ENCODE results near the gene TRIP10. TPM values are rescaled to one million over a fixed set of nuclear protein-coding genes. Genes with fewer than 3 reads are reported as not detected.

Gene TRIP10
- 136 and 162 TPM in 2 replicates for total RNA-seq

GRCh38 chr19:6739390-6739882 lies at the start of gene TRIP10:
TRIP10 (plus strand) TSS chr19:6739680; CDS start chr19:6739762, 82 bp downstream.

GRCh38 chr19:6720369-6721137 lies 18.9 kb upstream of the TRIP10 start, which contains the start of gene C3:
C3 (minus strand) TSS chr19:6720650; CDS start chr19:6720589, 61 bp downstream.

GRCh38 chr19:6737284-6737872 lies 2.1 kb upstream of the TRIP10 start, which contains the start of gene GPR108:
GPR108 (minus strand) TSS chr19:6737580; CDS start chr19:6737576, 4 bp downstream.

GRCh38 chr19:6767357-6768235 lies 28.1 kb downstream of the TRIP10 start, which contains the start of gene SH2D3A:
SH2D3A (minus strand) TSS chr19:6767435; CDS start chr19:6763748, 3,687 bp downstream.

GRCh38 chr19:6772028-6772865 lies 32.8 kb downstream of the TRIP10 start, which contains the start of gene VAV1:
VAV1 (plus strand) TSS chr19:6772708; CDS start chr19:6772808, 100 bp downstream.

Other genes with a start within 250 kb of the TRIP10 start
- gene TUBB4A, start 237.4 kb upstream of the TRIP10 start, total RNA-seq = not detected in 2 replicates
- not detected in 2 replicates for gene TNFSF9, start 208.7 kb upstream of the TRIP10 start, total RNA-seq
- gene CD70, start 148.5 kb upstream of the TRIP10 start, total RNA-seq = not detected in 2 replicates
- not detected in 2 replicates for gene TNFSF14, start 69.5 kb upstream of the TRIP10 start, total RNA-seq
- 0.33 TPM in 1 of 2 replicates, not detected in the other for gene C3, start 19.0 kb upstream of the TRIP10 start, total RNA-seq
- gene GPR108, start 2.1 kb upstream of the TRIP10 start, total RNA-seq = 47.0 and 53.4 TPM in 2 replicates
- gene SH2D3A, start 27.8 kb downstream of the TRIP10 start, total RNA-seq = 50.3 and 105 TPM in 2 replicates
- gene VAV1, start 33.0 kb downstream of the TRIP10 start, total RNA-seq = not detected in 2 replicates
- gene ADGRE1, start 147.9 kb downstream of the TRIP10 start, total RNA-seq = not detected in 2 replicates

Measured in placental epithelial cell (primary cell).